ENCODE data around the gene CELSR3.

The CELSR3 gene

DNA sequence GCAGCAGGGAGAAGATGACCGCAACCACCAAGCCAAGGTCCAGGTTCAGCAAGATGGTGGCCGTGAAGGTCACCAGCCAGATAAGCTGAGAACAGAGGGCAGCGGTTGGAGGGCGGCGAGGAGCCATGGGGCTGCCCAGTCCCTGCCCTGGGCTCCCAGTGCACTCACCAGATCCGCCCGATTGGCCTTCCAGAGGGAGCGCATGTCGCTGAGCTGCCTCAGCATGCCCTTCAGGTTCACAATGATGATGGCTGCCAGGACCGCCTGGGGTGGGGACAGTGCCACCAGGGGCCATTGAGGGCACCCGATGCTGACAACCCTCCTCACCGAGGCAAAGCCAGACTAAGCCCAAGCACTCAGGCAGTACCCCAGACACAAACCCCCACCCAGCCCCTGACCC, 32.8 kb downstream of the CELSR3 start:
- no peak for TF ChIP-seq SP1 (IDR thresholded peaks at IDR 0.05)
- TF ChIP-seq ZNF384 (IDR thresholded peaks at IDR 0.05) = no peak
- TF ChIP-seq L3MBTL2 (conservative IDR thresholded peaks at IDR 0.05) = no peak
- TF ChIP-seq, protein P1, sequence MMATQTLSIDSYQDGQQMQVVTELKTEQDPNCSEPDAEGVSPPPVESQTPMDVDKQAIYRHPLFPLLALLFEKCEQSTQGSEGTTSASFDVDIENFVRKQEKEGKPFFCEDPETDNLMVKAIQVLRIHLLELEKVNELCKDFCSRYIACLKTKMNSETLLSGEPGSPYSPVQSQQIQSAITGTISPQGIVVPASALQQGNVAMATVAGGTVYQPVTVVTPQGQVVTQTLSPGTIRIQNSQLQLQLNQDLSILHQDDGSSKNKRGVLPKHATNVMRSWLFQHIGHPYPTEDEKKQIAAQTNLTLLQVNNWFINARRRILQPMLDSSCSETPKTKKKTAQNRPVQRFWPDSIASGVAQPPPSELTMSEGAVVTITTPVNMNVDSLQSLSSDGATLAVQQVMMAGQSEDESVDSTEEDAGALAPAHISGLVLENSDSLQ (IDR thresholded peaks at IDR 0.05) = no peak
- no peak for TF ChIP-seq ELF4 (IDR thresholded peaks at IDR 0.05)
- no peak for TF ChIP-seq BHLHE40 (IDR thresholded peaks at IDR 0.05; ENCODE audit: borderline replicate concordance)
- TF ChIP-seq ARNT (IDR thresholded peaks at IDR 0.05) = no peak
- ChIA-PET POLR2A (interaction anchor here (1.7 kb wide), 1 partner anchor 20 kb away, joined by 4 read pairs; the partner anchor contains the start of gene UQCRC1), CTCF (no interaction called here)
- no peak for DNase-seq (ENCODE audit: extremely low spot score)

DNA sequence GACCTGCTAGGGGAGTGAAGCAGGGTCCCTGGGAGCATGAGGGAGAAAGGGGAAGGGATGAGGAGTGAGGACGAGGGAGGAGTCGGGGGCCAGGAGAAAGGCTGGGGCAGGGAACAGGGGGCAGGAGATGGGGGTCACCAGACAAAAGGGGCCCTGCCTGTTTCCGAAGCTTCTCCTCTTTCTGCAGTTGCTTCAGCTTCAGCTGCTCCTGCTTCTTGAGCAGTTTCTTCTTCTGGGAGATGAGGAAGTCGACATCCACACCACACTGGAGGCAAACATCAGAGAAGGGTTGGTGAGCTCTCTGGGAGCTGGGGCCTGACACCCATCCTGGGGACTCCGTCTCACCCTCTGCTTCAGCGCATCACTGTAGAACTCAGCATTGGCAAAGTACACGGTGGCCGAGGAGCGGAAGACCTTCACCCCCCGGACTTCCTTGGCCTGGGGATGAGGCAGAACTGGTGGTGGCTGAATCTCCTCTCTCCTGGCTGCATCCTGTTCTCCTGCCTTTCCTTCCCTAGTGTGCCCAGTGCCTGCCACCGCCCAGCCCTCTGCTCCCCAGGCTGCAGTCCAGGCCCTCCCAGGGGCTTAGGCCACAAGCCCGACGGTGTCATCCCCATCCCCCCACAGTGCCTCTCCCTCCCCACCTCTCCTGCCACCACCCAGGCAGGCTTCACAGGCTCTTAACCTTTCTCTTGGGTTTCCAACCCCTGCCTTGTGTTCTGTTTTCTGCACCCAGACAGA, 34.2 kb downstream of the CELSR3 start:
- no peak for DNase-seq (ENCODE audit: extremely low spot score)
- ChIA-PET POLR2A (interaction anchor here (1.7 kb wide), 1 partner anchor 18 kb away, joined by 4 read pairs; the partner anchor contains the start of gene UQCRC1), CTCF (no interaction called here)
- TF ChIP-seq L3MBTL2 (conservative IDR thresholded peaks at IDR 0.05) = no peak
- TF ChIP-seq CTBP1 (IDR thresholded peaks at IDR 0.05; ENCODE audit: borderline replicate concordance) = no peak
- TF ChIP-seq NFRKB (IDR thresholded peaks at IDR 0.05) = no peak
- no peak for TF ChIP-seq BHLHE40 (IDR thresholded peaks at IDR 0.05; ENCODE audit: borderline replicate concordance)
- TF ChIP-seq TARDBP (IDR thresholded peaks at IDR 0.05) = no peak
- TF ChIP-seq, protein P1 (IDR thresholded peaks at IDR 0.05) = no peak

DNA sequence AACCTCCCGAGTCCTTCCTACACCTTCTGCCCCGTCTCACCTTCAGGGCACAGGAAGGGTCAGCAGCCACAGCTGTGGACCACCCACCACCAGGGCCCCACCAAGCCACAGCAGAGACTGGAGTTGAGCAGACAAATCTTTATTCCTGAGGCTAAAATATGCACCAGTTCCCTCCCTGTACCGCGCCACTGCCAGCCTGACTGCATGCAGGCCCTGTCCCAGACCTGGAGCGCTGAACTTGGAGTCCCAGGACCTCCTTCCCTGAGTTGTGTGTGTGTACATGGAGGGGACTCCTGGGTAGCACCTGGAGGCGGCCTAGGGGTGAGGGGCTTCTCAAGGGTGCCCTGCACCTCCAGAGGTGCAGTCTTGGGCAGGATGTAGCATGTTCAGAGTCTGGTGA, 37.1 kb downstream of the CELSR3 start:
- POLR2A ChIA-PET = interaction anchor here (1.0 to 1.8 kb wide), 3 partner anchors 10 to 179 kb away, joined by 3 to 10 read pairs (median 4); partner anchors contain the start of genes ATRIP, SLC26A6 and UQCRC1
- TF ChIP-seq TARDBP (IDR thresholded peaks at IDR 0.05) (no peak), FOXM1 (IDR thresholded peaks at IDR 0.05; ENCODE audit: borderline replicate concordance) (no peak), BHLHE40 (IDR thresholded peaks at IDR 0.05; ENCODE audit: borderline replicate concordance) (no peak), SUZ12 (IDR thresholded peaks at IDR 0.05) (no peak), ELF4 (IDR thresholded peaks at IDR 0.05) (no peak), ZNF384 (IDR thresholded peaks at IDR 0.05) (no peak), HDGF (IDR thresholded peaks at IDR 0.05; ENCODE audit: borderline replicate concordance) (no peak), FOXA1 (IDR thresholded peaks at IDR 0.05) (no peak), SP1 (IDR thresholded peaks at IDR 0.05) (no peak), FOXK2 (IDR thresholded peaks at IDR 0.05) (no peak), CTBP1 (IDR thresholded peaks at IDR 0.05; ENCODE audit: borderline replicate concordance) (no peak), ARNT (IDR thresholded peaks at IDR 0.05) (no peak), L3MBTL2 (conservative IDR thresholded peaks at IDR 0.05) (no peak), LEF1 (IDR thresholded peaks at IDR 0.05; ENCODE audit: borderline replicate concordance) (no peak), NFRKB (IDR thresholded peaks at IDR 0.05) (no peak)
- TF ChIP-seq, protein P1 (IDR thresholded peaks at IDR 0.05) = no peak
- CTCF ChIA-PET = no interaction called here
- no peak for DNase-seq (ENCODE audit: extremely low spot score)

DNA sequence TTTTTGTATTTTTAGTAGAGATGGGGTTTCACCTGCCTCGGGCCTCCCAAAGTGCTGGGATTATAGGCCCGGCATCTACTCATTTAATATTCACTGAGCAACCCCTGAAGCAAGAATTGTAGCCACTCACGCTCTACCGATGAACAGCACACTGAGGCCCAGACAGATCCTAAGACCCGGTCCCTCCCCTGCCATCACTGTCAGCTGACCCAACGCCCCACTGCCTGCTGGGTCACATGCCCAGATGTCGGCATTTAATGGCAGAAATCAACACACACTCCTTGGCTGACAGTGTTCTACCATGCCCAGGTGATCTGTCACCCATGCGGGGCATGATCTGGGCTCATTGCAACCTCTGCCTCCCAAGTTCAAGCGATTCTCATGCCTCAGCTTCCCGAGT, 37.9 kb downstream of the CELSR3 start:
- POLR2A ChIA-PET = interaction anchor here (1.0 to 1.8 kb wide), 4 partner anchors 10 to 178 kb away, joined by 3 to 10 read pairs (median 4); partner anchors contain the start of genes ATRIP, SLC26A6 and UQCRC1
- CTCF ChIA-PET = interaction anchor here (1.4 kb wide), 1 partner anchor 12 kb away, joined by 3 read pairs; no protein-coding TSS in a partner anchor
- DNase-seq (ENCODE audit: extremely low spot score) = no peak
- TF ChIP-seq ARNT (IDR thresholded peaks at IDR 0.05) (no peak), ELF4 (IDR thresholded peaks at IDR 0.05) (no peak), CTBP1 (IDR thresholded peaks at IDR 0.05; ENCODE audit: borderline replicate concordance) (no peak), NFRKB (IDR thresholded peaks at IDR 0.05) (no peak), FOXK2 (IDR thresholded peaks at IDR 0.05) (no peak), FOXA1 (IDR thresholded peaks at IDR 0.05) (no peak), HDGF (IDR thresholded peaks at IDR 0.05; ENCODE audit: borderline replicate concordance) (no peak), BHLHE40 (IDR thresholded peaks at IDR 0.05; ENCODE audit: borderline replicate concordance) (no peak), LEF1 (IDR thresholded peaks at IDR 0.05; ENCODE audit: borderline replicate concordance) (no peak)
- TF ChIP-seq, protein P1 (IDR thresholded peaks at IDR 0.05) = no peak

DNA sequence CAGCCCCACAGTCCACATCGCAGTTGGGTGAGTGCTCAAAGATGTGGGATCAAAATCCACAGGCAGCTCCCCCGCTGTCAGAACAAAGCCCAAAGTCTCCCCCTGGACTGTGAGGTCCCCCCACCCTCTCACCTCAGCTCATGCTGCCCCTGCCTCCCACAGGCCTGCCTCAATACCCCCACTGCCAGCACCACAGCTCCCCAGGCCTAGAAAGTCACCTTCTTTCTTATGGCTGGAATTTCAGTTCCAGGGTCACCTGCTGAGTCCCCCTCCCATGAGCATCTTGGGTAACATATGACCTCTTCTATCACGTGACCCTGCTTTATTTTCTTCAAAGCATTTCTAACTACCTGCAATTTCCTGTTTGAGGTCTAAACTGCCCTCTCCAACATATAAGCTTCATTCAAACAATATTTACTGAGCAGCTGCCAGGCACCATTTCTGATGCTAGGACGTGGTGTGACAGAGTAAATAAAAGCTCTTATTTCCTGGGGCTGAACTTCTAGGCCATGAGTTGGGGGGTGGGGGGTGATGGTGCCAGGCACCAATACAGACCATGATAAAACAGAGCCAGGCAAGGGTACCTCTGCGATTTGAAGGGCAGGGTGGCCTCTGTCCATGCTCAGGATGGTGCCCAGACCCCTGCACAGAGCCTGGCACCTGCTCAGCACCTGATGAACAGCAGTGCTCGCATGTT, 38.7 kb downstream of the CELSR3 start:
- CTCF ChIA-PET = interaction anchor here (0.9 to 1.4 kb wide), 2 partner anchors 13 to 14 kb away, joined by 3 to 4 read pairs; partner anchors contain the start of gene UQCRC1
- no peak for TF ChIP-seq FOXK2 (IDR thresholded peaks at IDR 0.05)
- TF ChIP-seq FOXA1 (IDR thresholded peaks at IDR 0.05) = no peak
- no peak for TF ChIP-seq SP1 (IDR thresholded peaks at IDR 0.05)
- no peak for TF ChIP-seq NFRKB (IDR thresholded peaks at IDR 0.05)
- no peak for TF ChIP-seq ZNF384 (IDR thresholded peaks at IDR 0.05)
- no peak for TF ChIP-seq L3MBTL2 (conservative IDR thresholded peaks at IDR 0.05)
- TF ChIP-seq TARDBP (IDR thresholded peaks at IDR 0.05) = no peak
- no peak for TF ChIP-seq LEF1 (IDR thresholded peaks at IDR 0.05; ENCODE audit: borderline replicate concordance)
- no peak for TF ChIP-seq HDGF (IDR thresholded peaks at IDR 0.05; ENCODE audit: borderline replicate concordance)
- TF ChIP-seq, protein P1 (IDR thresholded peaks at IDR 0.05) = no peak
- TF ChIP-seq ELF4 (IDR thresholded peaks at IDR 0.05) = no peak
- no peak for TF ChIP-seq FOXM1 (IDR thresholded peaks at IDR 0.05; ENCODE audit: borderline replicate concordance)
- TF ChIP-seq CTBP1 (IDR thresholded peaks at IDR 0.05; ENCODE audit: borderline replicate concordance) = no peak
- no peak for TF ChIP-seq ARNT (IDR thresholded peaks at IDR 0.05)
- no peak for TF ChIP-seq BHLHE40 (IDR thresholded peaks at IDR 0.05; ENCODE audit: borderline replicate concordance)
- no peak for TF ChIP-seq SUZ12 (IDR thresholded peaks at IDR 0.05)
- no peak for DNase-seq (ENCODE audit: extremely low spot score)
- POLR2A ChIA-PET = interaction anchor here (0.7 to 1.6 kb wide), 4 partner anchors 9 to 818 kb away, joined by 3 read pairs; partner anchors contain the start of gene SLC26A6

All from HEK293T (cell line).